Fibroblast of skin of right biceps (primary cell): Measurements from ENCODE around the gene RICTOR.

ENCODE experiments used
- DNase-seq: peaks from one replicate; pipeline ENCODE4 v3.0.0-alpha.2; 2013

The RICTOR gene

GRCh38 chr5:38932854-38933408 lies 141.3 kb downstream of the RICTOR start:
- DNase-seq = no peak

GRCh38 chr5:38931731-38932130 lies 142.5 kb downstream of the RICTOR start:
- DNase-seq = no peak

GRCh38 chr5:38929838-38930237 lies 144.4 kb downstream of the RICTOR start:
- no peak for DNase-seq

GRCh38 chr5:38927470-38927869 lies 146.7 kb downstream of the RICTOR start:
- DNase-seq = no peak

GRCh38 chr5:38926121-38926520 lies 148.1 kb downstream of the RICTOR start:
- peak; percentile 29 for DNase-seq

GRCh38 chr5:38925154-38925925 lies 148.9 kb downstream of the RICTOR start:
- peak; percentile 79 for DNase-seq

GRCh38 chr5:38923661-38924451 lies 150.3 kb downstream of the RICTOR start:
- DNase-seq = no peak

DNA sequence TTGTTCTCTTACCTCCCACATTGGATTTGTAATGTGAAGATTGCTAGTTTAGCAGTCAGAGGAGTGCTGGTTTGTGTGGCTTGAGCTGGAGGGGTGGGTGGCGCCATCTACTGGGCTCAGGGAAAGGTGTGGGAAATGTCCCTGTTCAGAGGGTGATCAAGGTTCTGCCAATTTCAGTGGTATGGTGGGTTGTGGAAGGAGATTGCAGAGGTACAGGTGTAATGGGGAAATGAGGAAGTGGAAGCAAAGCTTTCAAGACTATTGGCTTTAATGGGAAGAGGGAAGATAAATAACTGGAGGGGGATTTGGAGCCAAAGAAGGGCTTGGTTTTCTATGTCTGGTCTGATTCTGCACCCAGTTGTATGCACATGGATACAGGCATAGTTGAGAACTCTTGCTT lies 152.0 kb downstream of the RICTOR start:
- DNase-seq = peak; percentile 48

DNA sequence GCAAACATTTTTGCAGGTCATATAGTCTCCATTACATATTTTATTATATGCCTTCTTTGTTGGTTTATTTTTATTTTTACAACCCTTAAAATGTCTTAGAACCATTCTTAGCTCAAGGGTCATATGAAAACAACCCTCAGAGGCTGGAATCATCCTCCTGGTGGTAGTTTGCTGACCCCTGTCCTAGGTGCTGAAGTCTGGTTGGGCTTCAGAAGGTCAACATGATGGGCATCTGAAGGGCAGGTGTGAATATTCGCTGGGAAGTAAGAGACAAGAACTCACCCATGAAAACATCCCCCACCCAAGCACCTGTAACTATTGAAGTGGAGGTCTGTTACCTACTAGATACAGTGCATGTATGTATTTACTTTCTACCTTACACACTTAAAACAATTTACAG lies 153.0 kb downstream of the RICTOR start:
- no peak for DNase-seq

- DNase-seq = no peak
Measured at GRCh38 chr5:38916802-38917201, 157.4 kb downstream of the RICTOR start.

- DNase-seq = peak; percentile 16
Measured at GRCh38 chr5:38913714-38914113, 160.5 kb downstream of the RICTOR start.

- no peak for DNase-seq
Measured at GRCh38 chr5:38911933-38912332, 162.3 kb downstream of the RICTOR start.

DNA sequence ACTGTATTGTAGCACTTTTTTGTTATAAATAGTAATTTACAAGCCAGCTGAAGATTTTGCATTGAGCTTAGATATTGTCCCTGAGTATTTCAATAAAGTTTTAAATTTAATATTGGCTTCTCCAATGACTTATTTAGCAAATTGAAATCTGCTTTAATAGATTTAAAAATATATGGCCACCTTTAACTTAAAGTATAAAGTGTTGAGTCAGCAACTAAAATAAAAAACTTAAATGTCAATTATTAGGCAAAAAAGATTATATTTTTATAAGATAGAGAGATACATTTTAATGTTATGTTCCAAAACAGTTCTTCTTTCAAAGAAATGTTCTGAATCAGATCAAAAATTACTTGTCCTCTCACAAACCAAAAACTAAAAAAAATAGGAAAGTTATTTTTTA lies 167.7 kb downstream of the RICTOR start:
- no peak for DNase-seq

DNA sequence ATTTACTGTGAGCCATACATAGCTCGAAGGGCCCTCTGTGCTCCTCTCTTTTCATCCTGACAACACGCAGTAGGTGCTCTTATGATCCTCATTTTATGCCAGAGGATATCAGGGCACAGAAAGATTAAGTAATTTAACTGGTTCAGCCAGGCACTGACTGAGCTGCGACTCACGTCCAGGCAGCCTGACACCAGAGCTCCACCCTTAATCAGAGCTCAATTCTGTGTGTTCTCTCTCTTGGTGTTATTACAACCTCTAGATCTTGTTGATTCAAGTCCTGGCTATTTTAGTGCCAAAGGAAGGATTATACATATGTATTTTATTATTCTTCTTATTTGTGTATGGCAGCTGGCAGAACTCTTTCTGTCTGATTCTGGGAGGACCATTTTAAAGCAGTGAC lies 168.7 kb downstream of the RICTOR start:
- DNase-seq = peak; percentile 4

DNA sequence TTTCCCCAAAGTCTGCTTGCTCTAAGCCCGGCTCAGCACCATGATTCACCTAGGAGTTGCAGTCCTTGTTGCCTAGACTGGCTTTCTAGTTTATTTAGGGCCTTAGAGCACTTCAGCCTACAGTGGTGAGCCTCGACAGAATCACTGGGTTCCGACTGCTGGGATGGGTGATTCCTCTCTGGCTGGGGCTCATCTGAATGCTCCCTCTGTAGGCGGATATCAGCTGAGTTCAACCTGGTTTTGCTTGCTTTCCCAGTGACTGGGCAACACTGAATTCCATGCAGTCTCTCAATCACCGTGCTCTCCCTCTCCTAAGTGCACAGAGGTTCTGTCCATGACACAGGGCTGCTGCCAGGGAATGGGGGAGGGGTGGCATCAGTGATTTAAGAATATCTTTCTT lies 174.3 kb downstream of the RICTOR start:
- DNase-seq = no peak

DNA sequence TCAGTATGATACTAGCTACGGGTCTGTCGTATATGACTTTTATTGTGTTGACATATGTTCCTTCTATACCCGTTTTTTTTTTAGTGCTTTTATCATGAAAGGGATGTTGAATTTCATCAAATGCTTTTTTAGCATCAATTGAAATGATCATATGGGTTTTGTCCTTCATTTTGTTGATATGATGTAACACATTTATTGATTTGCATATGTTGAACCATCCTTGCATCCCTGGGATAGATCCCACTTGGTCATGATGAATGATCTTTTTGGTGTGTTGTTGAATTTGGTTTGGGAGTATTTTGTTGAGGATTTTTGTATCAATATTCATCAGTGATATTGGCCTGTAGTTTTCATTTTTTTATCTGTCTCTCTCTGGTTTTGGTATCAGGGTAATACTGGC lies 177.4 kb downstream of the RICTOR start:
- no peak for DNase-seq

DNA sequence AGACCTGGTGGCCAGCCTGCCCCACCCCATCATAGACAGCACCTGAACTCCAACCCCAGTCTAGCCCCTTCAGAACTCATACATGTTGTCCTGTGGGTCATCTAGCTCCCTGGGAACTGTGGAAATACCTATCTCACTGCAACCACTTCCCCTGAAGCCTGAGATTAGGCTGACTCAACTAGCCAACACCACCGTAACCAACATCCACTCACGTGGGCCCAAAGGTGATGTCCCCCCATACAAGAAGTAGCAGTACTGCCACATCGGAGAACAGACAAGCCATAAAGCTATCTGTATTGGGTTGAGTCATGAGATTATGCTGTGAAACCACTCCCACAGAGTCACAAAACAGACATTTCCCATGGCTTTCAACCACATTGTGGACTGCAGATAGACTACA lies 181.8 kb downstream of the RICTOR start:
- no peak for DNase-seq

DNA sequence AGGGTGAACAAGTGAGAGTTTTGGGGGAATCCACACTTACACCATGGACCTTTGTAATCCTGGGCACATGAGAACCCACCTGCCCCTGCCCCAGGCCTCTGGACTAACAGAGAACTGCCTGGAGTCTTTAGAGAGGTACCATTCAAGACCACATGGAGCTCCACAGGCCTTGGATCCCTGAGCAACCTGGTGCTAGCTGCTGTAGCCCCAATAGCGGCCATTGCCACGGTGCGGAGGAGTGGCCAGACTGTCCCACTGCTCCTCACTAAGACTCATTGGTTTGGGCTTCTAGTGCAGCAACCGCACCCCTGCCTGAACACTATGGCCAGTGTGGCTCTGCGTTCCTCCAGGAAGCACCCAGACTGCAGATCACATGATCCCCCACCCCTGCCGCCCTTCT lies 182.6 kb downstream of the RICTOR start:
- DNase-seq = no peak

DNA sequence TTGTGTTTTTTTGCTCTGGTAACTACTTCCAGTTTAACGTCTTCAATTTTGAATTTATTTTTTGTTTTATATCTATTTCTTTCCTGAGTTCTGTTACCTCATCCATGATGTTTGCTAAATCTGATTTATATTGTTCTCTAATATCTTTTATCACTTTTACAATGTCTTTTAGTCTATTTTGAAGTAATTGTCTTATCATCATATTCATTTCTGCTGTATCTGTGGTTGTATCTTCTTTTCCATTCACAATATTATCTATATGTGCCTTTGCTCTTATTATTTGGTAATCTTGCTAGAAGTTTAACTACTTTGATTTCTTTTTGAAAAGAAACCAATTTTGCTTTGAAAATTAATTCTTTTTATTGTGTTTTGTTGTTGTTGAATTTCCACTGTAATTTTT lies 184.8 kb downstream of the RICTOR start:
- DNase-seq = no peak

DNA sequence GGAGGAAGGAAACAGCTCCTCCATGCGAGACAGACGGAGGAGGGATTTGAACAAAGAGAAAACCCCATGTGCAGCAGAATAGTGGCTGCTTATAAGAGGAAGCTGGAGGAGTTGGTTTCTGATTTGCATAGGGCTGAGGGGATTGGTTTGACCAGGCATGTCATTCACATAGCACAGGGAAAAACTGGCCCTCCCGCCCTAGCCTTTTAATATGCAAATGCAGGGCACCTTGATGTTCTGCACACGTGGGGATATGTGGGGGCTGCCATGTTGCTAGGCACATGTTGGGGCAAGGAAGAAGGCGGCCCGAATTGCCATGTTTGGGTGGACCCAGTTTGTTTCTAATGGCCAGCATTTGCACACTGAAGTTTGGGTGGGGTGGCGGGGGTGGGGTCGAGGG lies 186.2 kb downstream of the RICTOR start:
- DNase-seq = no peak
